ENCODE data around the gene ZNF600.

GRCh38 chr19:52786078-52786463 is 520 bp downstream of the ZNF600 start:
- TF ChIP-seq CTCF (IDR thresholded peaks at IDR 0.05; ENCODE audit: insufficient read depth, low read depth, low read length) (no peak), EZH2 (IDR thresholded peaks at IDR 0.05; ENCODE audit: insufficient read depth, low read length) (no peak)

All from astrocyte (in vitro differentiated cells and primary cell).